Umbilical cord (tissue), 2 donors: ENCODE measurements around the gene MBTPS2. TPM values are rescaled to one million over a fixed set of nuclear protein-coding genes. Genes with fewer than 3 reads are reported as not detected.
"Not testable (repeated sequence)": the region's sequence is repeated elsewhere in the genome, so short reads cannot be mapped to it uniquely, and the experiment has no call there.

Experiments
- DNase-seq: peaks from one replicate; pipeline ENCODE4 v3.0.0-alpha.2; 2015; ENCODE audit warnings: low spot score
- total RNA-seq: library from RNA; depleted of rRNA; stranded (reverse); fragments of >200 nt; gene quantifications from one replicate; pipeline ENCODE4 v1.2.3, GENCODE V29; 2014; ENCODE audit warnings: low replicate concordance; ENCODE audit not compliant: insufficient read depth

The MBTPS2 gene
- total RNA-seq, 1 donor from 2014 or later, result 14.4 TPM

- DNase-seq, result no peak
Observed at GRCh38 chrX:21856504-21856903, 17.1 kb downstream of the MBTPS2 start.

DNA sequence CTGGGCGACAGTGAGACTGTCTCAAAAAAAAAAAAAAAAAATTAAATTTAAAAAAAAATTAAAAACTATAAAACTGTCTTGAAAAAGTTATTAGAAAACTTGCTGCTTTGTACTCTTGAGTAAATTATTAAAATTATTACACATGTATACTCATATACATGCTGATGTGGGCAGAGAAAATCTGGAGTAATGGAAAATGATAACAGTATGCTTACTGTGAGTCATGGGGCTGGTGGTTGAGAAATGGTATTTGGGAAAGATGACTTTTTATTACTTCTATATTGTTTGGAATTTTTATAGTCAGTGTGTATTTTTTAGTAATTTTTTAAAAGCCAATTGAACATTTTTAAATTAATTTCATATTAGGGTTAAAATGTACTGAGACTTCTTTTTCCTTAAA, 23.8 kb downstream of the MBTPS2 start:
- no peak for DNase-seq

DNA sequence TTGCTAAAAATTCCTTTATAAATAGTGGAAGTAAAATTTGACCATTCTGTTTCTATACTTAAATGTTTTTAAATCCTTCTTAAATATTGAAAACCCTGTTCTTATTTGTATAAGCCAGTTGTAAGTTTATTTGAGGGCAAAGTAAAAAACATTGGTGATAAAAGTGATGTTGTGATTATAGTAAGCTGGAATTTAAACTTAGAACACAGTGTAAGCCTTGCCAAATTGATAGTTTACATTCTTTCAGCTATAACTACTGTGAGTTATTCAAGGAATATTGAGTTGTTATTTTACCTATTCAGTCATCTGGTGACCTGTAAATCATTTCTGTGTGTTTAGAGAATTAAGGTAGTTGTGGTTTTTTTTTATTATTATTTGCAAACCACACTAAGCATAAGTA, 26.0 kb downstream of the MBTPS2 start:
- no peak for DNase-seq

GRCh38 chrX:21870494-21870893, 31.1 kb downstream of the MBTPS2 start:
- peak; percentile 48 for DNase-seq

DNA sequence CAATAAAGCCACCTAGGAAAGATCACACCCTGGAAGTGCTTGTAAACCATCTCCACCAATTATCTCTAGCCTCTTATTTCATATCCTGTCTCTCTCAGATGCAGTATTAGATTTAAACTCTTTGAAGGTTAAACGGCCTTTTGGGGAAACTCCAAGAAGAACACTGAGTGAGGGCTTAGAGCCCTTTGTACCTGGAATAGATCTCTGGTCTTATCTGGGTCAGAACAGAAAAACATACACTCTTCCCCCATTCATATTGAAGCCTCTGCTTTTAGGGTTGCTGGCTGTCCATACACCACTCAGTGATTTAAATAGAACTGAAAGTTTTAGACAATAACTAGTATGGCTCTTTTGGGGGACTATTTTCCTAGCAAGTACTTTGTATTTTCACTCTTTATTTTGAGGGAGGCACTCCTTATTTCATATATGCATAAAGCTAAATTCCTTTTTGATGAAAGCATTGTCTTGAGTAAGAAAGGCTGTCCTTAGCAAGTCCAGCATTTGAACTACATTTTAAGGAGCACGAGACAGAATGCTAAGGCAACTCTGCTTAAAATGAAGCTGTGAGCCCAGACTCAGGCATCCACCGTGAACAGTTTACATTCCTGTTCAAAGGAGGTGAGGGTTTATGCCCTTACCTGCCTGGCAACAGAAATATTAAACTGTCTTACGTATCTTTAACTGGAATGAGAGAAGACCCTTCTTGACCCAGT, 33.8 kb downstream of the MBTPS2 start:
- DNase-seq, result peak; percentile 5

- DNase-seq, result not testable (repeated sequence)
Observed at GRCh38 chrX:21874182-21874581, 34.8 kb downstream of the MBTPS2 start.

- DNase-seq, result no peak
Observed at GRCh38 chrX:21875013-21875412, 35.6 kb downstream of the MBTPS2 start.

GRCh38 chrX:21881881-21882574, 42.6 kb downstream of the MBTPS2 start:
- DNase-seq, result no peak

DNA sequence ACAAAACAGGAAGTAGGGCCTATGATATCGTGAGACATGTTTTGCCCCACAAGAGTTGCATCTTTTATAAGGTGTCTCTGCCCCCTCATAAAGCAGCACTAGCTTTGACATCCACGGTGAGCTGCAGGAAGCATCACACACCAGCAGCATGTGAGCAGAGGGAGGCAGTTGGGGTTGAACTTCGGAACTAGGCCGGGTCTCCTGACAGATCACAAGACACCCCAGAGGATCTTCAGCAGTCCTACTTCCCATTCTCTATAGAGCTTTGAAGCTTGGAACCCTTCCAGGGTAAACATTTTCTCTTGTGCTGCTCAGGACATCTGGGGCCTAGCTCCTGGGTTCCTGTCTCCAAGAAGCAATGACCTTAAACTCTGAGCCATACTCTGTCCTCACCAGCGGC, 43.8 kb downstream of the MBTPS2 start:
- DNase-seq, result peak; percentile 15

- peak; percentile 30 for DNase-seq
Observed at GRCh38 chrX:21885568-21885967, 46.2 kb downstream of the MBTPS2 start.

GRCh38 chrX:21905313-21905712, 65.9 kb downstream of the MBTPS2 start:
- no peak for DNase-seq

- DNase-seq, result no peak
Observed at GRCh38 chrX:21905953-21906352, 66.5 kb downstream of the MBTPS2 start.

- DNase-seq, result peak; percentile 37
Observed at GRCh38 chrX:21907260-21907659, 67.8 kb downstream of the MBTPS2 start.

DNA sequence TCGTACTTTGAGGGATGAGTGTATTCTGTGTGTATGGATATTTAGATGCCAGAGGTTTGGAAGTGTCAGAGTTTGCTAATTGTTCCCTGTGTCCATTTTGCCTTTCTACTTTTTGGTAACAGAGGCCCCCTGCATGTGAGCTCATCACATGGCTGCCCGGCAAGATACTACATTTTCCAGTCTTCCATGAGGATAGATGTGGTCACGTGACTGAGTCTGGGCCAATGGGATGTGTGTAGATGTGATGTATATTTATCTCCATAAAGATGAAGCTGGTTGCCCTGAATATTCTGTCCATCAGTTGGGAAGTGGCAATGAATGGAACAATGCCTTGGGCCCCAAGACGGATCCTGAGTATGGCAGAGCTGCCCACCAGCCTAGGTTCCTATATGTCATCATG, 72.1 kb downstream of the MBTPS2 start:
- no peak for DNase-seq

DNA sequence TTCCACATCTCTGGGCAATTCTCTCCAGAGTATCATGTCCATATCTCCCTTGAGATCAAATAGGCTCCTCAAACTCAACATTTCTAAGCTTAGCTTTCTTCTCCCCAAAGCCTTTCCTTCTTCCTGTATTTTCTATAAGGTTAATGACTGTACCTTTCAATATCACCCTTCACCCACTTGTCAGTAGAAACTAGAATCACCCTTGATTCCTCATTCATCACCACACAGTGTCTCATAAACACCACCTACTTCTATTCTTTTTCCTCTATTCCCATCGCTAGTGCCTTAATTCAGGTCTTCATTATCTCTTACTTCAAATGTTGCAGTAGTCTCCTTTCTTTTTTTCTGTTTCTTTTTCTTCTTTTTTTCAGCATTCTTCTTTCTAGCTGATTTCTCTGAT, 72.8 kb downstream of the MBTPS2 start:
- no peak for DNase-seq

GRCh38 chrX:21912989-21913388, 73.6 kb downstream of the MBTPS2 start:
- no peak for DNase-seq

DNA sequence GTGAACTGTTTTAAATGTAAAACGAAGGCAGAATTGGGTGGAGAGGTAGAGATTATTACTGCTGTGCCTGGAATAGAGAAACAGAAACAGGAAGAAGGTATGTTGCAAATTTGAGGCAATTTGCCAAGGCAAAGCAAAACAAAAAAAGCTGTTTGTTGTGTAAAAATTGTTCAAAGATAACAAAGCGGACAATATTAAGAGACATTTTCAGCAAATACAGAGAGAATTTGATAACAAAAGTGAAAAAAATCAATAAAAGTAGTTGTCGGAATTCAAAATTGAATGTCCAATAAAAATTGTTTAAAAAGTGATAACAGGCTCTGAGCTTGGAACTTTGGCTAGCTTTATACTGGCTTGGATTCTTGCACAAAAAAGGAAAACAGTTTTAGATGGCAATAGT, 86.7 kb downstream of the MBTPS2 start:
- DNase-seq, result no peak

DNA sequence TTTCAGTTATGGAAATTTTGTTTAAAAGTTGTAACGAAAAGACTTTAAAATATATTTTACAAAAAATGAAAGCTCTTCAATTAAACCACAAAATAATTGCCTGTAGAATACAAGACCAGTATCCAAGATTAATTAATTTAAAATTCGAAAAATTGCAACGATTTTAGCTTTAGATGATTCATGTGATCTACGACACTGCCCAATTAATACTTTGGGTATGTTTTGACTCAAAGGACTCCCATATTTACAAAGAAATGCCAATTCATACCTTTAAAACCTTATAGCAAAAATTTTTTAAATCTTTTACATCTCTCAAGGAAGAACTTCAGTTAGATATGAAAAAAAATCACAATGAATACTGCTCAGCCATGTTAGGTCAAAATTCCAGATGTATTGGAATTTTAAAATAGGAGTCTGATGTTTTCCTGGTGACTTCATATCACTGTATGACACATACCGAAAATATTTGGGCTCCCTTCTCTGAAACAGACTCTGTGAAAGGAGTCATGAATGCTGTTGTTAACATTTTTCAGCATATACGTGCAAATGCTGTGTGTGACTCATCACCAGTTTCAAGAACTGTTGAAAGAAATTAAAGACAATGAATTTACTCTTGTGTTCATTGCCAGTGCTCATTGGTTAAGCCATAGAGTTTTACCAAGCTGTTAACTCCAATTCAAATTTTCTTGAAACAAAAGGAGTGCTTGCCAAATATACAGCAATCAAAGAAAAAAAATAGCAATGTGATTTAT, 87.3 kb downstream of the MBTPS2 start:
- DNase-seq, result peak; percentile 79

DNA sequence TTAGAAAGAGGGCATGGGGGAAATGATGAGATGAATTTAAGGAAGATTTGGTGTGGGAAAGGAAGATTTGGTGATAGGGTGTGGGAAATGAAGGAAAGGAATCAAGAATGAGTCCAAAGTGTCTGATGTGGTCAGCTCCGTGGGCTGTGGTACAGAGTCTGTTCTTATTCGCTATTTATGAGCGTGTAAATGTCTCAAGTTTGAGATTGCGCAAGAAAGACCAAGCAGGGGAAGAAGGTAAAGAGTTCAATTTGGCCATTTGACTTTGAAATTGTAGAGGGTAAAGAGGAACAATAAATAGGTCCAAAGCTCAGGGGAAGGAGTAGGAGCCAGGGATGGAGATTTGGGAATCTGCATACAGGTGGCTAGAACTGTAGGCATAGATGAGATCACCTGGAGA, 89.8 kb downstream of the MBTPS2 start:
- no peak for DNase-seq

DNA sequence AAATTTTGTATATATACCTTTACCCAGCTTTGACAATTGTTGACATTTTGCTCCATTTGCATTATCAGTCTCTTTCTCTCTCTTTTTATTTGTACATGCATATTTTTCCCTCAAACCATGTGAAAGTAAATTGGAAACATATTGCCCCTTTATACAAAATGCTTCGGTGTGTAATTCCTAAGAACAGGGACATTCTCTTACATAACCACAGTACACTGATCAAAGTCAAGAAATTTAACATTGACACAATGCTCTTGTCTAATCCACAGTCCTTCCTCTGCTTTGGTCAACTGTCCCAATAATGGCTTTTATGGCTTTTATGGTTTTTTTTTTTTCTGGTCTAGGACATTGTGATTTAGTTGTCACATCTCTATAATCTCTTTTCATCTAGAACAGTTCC, 91.6 kb downstream of the MBTPS2 start:
- no peak for DNase-seq

GRCh38 chrX:21932292-21933002, 93.0 kb downstream of the MBTPS2 start:
- peak; percentile 35 for DNase-seq

DNA sequence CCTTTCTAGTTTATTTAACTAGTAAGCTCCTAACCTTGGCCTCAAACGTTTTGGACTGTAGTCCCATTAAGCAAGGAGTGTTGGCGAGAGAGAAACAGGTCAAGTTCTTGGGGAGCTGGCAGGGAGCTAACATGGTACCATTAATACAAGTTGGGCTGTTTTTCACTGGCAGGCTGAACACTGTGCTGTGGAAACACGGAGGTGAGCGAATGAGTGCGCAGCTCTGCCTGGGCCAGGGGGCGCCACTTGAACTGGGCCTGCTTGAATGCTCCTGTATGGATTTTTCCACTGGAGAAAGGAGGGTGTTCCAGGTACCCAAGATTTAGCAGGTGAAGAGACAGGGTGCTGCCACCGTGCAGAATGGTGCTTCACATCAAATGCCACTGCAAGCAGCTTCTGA, 93.7 kb downstream of the MBTPS2 start:
- no peak for DNase-seq
